Endothelial cell of umbilical vein (primary cell): ENCODE measurements around the gene ZNF662. TPM values are rescaled to one million over a fixed set of nuclear protein-coding genes. Genes with fewer than 3 reads are reported as not detected.

ENCODE experiments used
- BruUV-seq: library from RNA; stranded (reverse); fragments of 400-500 nt; replicated peaks from 2 replicates; lab custom pipeline; 2021; lab: Mats Ljungman, UMichigan
- CTCF ChIA-PET: fragments of 300-600, 350-600 bp; sonication (Branson Sonifier 250); formaldehyde crosslinking; loops from one replicate; lab custom pipeline; 2021; ENCODE audit warnings: antibody characterized with exemption, inconsistent platforms; lab: Charles Lee
- POLR2A ChIA-PET: fragments of 300-600, 350-600 bp; sonication (Branson Sonifier 250); formaldehyde crosslinking; loops from one replicate; lab custom pipeline; 2021; ENCODE audit warnings: antibody characterized with exemption, inconsistent platforms; lab: Charles Lee
- DNase-seq: peaks from one replicate; pipeline ENCODE4 v3.0.0-alpha.2; 2011; ENCODE audit warnings: low read depth, low spot score
- FAIRE-seq: peaks from 2 replicates; lab custom pipeline; 2011; peaks lifted over from hg19 to GRCh38; lab: Jason Lieb, UNC
- H2AFZ ChIP-seq: 2 replicates; pipeline ENCODE4 v1.6.0; 2012; ENCODE audit warnings: low read depth, low read length, control low read depth, inconsistent platforms
- H3K27ac ChIP-seq: 2 replicates; pipeline ENCODE4 v1.5.1; 2011; ENCODE audit warnings: low read depth, mild to moderate bottlenecking, control low read depth, low read length, moderate library complexity; ENCODE audit not compliant: insufficient read depth
- H3K27me3 ChIP-seq, 2 experiments: 2 replicates each; pipeline versions ENCODE4 v1.6.0 to v1.6.1; 2011; ENCODE audit warnings: low read length in 2 of 2, mixed read lengths in 1 of 2; ENCODE audit not compliant: control insufficient read depth in 2 of 2, insufficient read depth in 2 of 2
- H3K36me3 ChIP-seq, 2 experiments: 2 replicates in 1 of 2; 3 replicates in 1 of 2; pipeline ENCODE4 v1.5.1; 2011; ENCODE audit warnings: low read length in 2 of 2, mild to moderate bottlenecking in 1 of 2, moderate library complexity in 1 of 2; ENCODE audit not compliant: control insufficient read depth in 2 of 2, insufficient read depth in 2 of 2; ENCODE audit errors: extremely low read depth in 1 of 2
- H3K4me1 ChIP-seq: 3 replicates; pipeline ENCODE4 v1.5.1; 2011; ENCODE audit warnings: mild to moderate bottlenecking, low read length; ENCODE audit not compliant: control insufficient read depth, insufficient read depth; ENCODE audit errors: extremely low read depth
- H3K4me2 ChIP-seq: 2 replicates; pipeline ENCODE4 v1.6.1; 2011; ENCODE audit warnings: low read length, control low read depth, mixed read lengths; ENCODE audit not compliant: insufficient read depth
- H3K4me3 ChIP-seq, 3 experiments: fragments of 200-600 bp in 1 of 3; sonication (generic), shearing (Covaris generic) in 1 of 3; replicated peaks in 1 of 3; 2 replicates each; pipeline ENCODE4 v1.5.1; 2011 to 2016; ENCODE audit warnings: control low read depth in 3 of 3, low read length in 3 of 3, mild to moderate bottlenecking in 2 of 3, inconsistent platforms in 1 of 3, low read depth in 1 of 3, moderate library complexity in 1 of 3; ENCODE audit not compliant: insufficient read depth in 1 of 3
- H3K79me2 ChIP-seq: 2 replicates; pipeline ENCODE4 v1.6.0; 2012; ENCODE audit warnings: low read length, inconsistent platforms; ENCODE audit not compliant: control insufficient read depth, insufficient read depth
- H3K9ac ChIP-seq: replicated peaks from 2 replicates; pipeline ENCODE3; 2011; ENCODE audit warnings: low read length, control low read depth; ENCODE audit not compliant: insufficient read depth; ENCODE audit errors: extremely low read depth
- H3K9me1 ChIP-seq: replicated peaks from 3 replicates; pipeline ENCODE4 v1.6.0; 2011; ENCODE audit warnings: mild to moderate bottlenecking, low read length; ENCODE audit not compliant: control insufficient read depth, insufficient read depth; ENCODE audit errors: extremely low read depth
- H3K9me3 ChIP-seq: replicated peaks from 2 replicates; pipeline ENCODE4 v1.5.1; 2012; ENCODE audit warnings: low read length, inconsistent platforms; ENCODE audit not compliant: control insufficient read depth, insufficient read depth
- H4K20me1 ChIP-seq: replicated peaks from 2 replicates; pipeline ENCODE3; 2011; ENCODE audit warnings: mild to moderate bottlenecking, low read length; ENCODE audit not compliant: control insufficient read depth, insufficient read depth; ENCODE audit errors: extremely low read depth
- EZH2 ChIP-seq: IDR thresholded peaks from 2 replicates; pipeline ENCODE4 v1.6.1; 2012; ENCODE audit warnings: borderline replicate concordance, low read depth, mild to moderate bottlenecking, moderate library complexity, low read length, inconsistent platforms; ENCODE audit not compliant: severe bottlenecking
- FOS ChIP-seq: IDR thresholded peaks from 2 replicates; pipeline ENCODE4 v1.6.1; 2011; ENCODE audit warnings: mild to moderate bottlenecking, low read length, moderate library complexity, borderline replicate concordance; ENCODE audit not compliant: insufficient read depth
- GATA2 ChIP-seq: IDR thresholded peaks from 2 replicates; pipeline ENCODE4 v1.7.0; 2011; ENCODE audit warnings: low read depth, mild to moderate bottlenecking, moderate library complexity, mixed read lengths, low read length; ENCODE audit not compliant: insufficient read length, insufficient read depth
- JUN ChIP-seq: IDR thresholded peaks from 2 replicates; pipeline ENCODE4 v1.6.1; 2011; ENCODE audit warnings: borderline replicate concordance, low read depth; ENCODE audit not compliant: insufficient read length, insufficient read depth
- MYC ChIP-seq: IDR thresholded peaks from one replicate; pipeline ENCODE4 v1.6.1; 2011; ENCODE audit warnings: mild to moderate bottlenecking, low read depth, low read length
- POLR2A ChIP-seq: IDR thresholded peaks from 2 replicates; pipeline ENCODE4 v1.6.1; 2012; ENCODE audit warnings: low read depth, mild to moderate bottlenecking, control low read depth, low read length
- POLR2AphosphoS5 ChIP-seq: IDR thresholded peaks from 2 replicates; pipeline ENCODE4 v1.6.1; 2012; ENCODE audit warnings: low read depth, mild to moderate bottlenecking, control low read depth, low read length, moderate library complexity; ENCODE audit not compliant: insufficient read depth
- dilution Hi-C: fragments of 300-500 bp; cut with MboI; formaldehyde crosslinking; loops from one replicate; pipeline ENCODE4 v1.15.0; 2019; ENCODE audit warnings: low sequenced_read_pairs; ENCODE audit not compliant: extremely low pct_ligation_motif_present
- intact Hi-C: fragments of 100-400 bp; cut with micrococcal nuclease; formaldehyde crosslinking; loops from one replicate; pipeline ENCODE4 v1.10.0; 2022
- polyA plus RNA-seq, 4 experiments: library from polyadenylated mRNA; depleted of rRNA in 3 of 4; stranded (reverse) in 3 of 4; unstranded in 1 of 4; fragments of >200 nt; gene quantifications; 2 replicates each; pipeline versions ENCODE4 v1.2.1 to v1.2.3, GENCODE V29; 2011 to 2012; ENCODE audit warnings: missing spikeins in 1 of 4
- total RNA-seq: library from RNA; stranded (reverse); gene quantifications from 2 replicates; pipeline ENCODE4 v1.2.3, GENCODE V29; 2021
- TF ChIP-seq, protein P1 (sequence below), 2 donors: IDR thresholded peaks; 1 replicate in 1 of 2; 2 replicates in 1 of 2; pipeline ENCODE4 v1.5.1; 2011; ENCODE audit warnings: low read length in 2 of 2, mild to moderate bottlenecking in 2 of 2, moderate library complexity in 2 of 2, control low read depth in 1 of 2, inconsistent platforms in 1 of 2, low read depth in 1 of 2; ENCODE audit not compliant: insufficient read depth in 1 of 2; ENCODE audit errors: extremely low read depth in 1 of 2
- TF ChIP-seq, protein P2 (sequence below): IDR thresholded peaks from 2 replicates; pipeline ENCODE4 v1.6.1; 2011; ENCODE audit not compliant: insufficient read depth, insufficient read length

The ZNF662 gene
- total and polyA plus RNA-seq, 2 donors (not counting 3 experiments of a cell fraction or from before 2014, with no cell fraction given), result 0.84 to 4.3 TPM

DNA sequence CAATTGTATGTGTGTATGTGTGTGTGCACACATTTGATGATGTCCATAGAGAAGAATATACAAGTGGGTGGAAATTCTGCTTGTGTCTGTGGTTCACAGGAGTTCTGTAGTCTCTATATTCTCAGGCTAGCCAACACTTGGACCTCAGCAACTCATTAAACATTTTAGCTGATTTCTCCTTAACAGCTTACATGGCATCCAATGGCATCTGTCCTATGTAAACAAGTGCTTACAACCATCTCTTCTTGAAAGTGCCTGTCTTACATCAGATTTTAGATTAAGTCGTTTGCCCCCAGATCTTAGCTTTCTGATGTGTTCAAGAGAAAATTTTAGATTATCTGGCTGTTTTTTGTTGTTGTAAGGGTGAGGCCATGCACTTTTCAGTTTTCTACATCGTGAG lies 29.0 kb downstream of the ZNF662 start:
- DNase-seq (no peak), FAIRE-seq (no peak)
- no peak overlapping the region for H2AFZ ChIP-seq
- no peak overlapping the region for H3K4me2 ChIP-seq
- H3K27ac ChIP-seq, result no peak overlapping the region
- intact Hi-C loops (no loop called here), dilution Hi-C loops (no loop called here)
- TF ChIP-seq FOS (no peak), EZH2 (no peak), POLR2A (no peak)
- ChIA-PET CTCF (no interaction called here), POLR2A (no interaction called here)
- H4K20me1 ChIP-seq, result no peaks in the 10 kb centered on the region
- no peak overlapping the region for H3K4me3 ChIP-seq
- H3K79me2 ChIP-seq, result no peaks in the 10 kb centered on the region
- H3K27me3 ChIP-seq, result peaks cover 2 to 7% of the 10 kb centered on the region in 2 experiments
- H3K9ac ChIP-seq, result no peak overlapping the region
- no peaks in the 10 kb centered on the region for H3K9me1 ChIP-seq
- no peaks in the 10 kb centered on the region for H3K4me1 ChIP-seq
- BruUV-seq, result no TSS peak
- H3K36me3 ChIP-seq, result no peaks in the 10 kb centered on the region
- no peaks in the 10 kb centered on the region for H3K9me3 ChIP-seq

DNA sequence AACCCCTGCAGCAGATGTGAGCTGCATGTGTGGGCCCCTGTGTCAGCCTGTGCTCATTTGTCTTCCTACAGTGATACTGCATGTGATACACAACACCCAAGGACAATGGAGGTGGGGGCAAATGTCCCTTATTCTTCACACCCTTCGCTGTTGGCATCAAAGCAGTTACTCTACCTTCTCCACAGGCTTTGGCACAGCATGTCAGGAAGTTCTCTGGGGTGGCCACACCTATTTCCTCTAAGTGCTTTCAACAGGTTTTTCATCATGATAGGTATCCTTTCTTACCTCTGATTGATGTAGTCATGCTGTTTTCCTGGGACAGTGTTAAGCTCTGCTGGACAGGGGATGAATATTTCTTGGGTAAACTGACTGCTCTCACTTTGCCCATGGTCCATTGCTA lies 29.5 kb downstream of the ZNF662 start:
- Histone ChIP-seq H3K4me2 (no peak overlapping the region), H4K20me1 (no peaks in the 10 kb centered on the region), H3K4me1 (no peaks in the 10 kb centered on the region), H3K36me3 (no peaks in the 10 kb centered on the region), H2AFZ (no peak overlapping the region), H3K9ac (no peak overlapping the region), H3K4me3 (no peak overlapping the region), H3K27ac (no peak overlapping the region), H3K79me2 (no peaks in the 10 kb centered on the region), H3K9me3 (no peaks in the 10 kb centered on the region), H3K27me3 (peaks cover 2 to 7% of the 10 kb centered on the region in 2 experiments), H3K9me1 (no peaks in the 10 kb centered on the region)
- TF ChIP-seq JUN (no peak), GATA2 (no peak), POLR2AphosphoS5 (no peak), EZH2 (no peak), MYC (no peak)
- TF ChIP-seq, protein P1, sequence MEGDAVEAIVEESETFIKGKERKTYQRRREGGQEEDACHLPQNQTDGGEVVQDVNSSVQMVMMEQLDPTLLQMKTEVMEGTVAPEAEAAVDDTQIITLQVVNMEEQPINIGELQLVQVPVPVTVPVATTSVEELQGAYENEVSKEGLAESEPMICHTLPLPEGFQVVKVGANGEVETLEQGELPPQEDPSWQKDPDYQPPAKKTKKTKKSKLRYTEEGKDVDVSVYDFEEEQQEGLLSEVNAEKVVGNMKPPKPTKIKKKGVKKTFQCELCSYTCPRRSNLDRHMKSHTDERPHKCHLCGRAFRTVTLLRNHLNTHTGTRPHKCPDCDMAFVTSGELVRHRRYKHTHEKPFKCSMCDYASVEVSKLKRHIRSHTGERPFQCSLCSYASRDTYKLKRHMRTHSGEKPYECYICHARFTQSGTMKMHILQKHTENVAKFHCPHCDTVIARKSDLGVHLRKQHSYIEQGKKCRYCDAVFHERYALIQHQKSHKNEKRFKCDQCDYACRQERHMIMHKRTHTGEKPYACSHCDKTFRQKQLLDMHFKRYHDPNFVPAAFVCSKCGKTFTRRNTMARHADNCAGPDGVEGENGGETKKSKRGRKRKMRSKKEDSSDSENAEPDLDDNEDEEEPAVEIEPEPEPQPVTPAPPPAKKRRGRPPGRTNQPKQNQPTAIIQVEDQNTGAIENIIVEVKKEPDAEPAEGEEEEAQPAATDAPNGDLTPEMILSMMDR (IDR thresholded peaks at IDR 0.05; ENCODE audit: extremely low read depth in 1 of 2, insufficient read depth in 1 of 2, low read depth in 1 of 2, low read length in 2 of 2), result no peak
- TF ChIP-seq, protein P2, sequence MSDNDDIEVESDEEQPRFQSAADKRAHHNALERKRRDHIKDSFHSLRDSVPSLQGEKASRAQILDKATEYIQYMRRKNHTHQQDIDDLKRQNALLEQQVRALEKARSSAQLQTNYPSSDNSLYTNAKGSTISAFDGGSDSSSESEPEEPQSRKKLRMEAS, result no peak
- ChIA-PET POLR2A (no interaction called here), CTCF (no interaction called here)
- dilution Hi-C loops, result no loop called here
- DNase-seq (no peak), FAIRE-seq (no peak)
- intact Hi-C loops, result no loop called here
- BruUV-seq, result no TSS peak
